ENCODE data around the gene RNF133. TPM values are rescaled to one million over a fixed set of nuclear protein-coding genes. Genes with fewer than 3 reads are reported as not detected.
A peak's percentile ranks its signal among the peaks of the same experiment; 100 is the strongest.

RNF133 gene
- total RNA-seq, 6 donors from 2014 or later, result 1.0 to 22.0 (median 3.9) TPM

DNA sequence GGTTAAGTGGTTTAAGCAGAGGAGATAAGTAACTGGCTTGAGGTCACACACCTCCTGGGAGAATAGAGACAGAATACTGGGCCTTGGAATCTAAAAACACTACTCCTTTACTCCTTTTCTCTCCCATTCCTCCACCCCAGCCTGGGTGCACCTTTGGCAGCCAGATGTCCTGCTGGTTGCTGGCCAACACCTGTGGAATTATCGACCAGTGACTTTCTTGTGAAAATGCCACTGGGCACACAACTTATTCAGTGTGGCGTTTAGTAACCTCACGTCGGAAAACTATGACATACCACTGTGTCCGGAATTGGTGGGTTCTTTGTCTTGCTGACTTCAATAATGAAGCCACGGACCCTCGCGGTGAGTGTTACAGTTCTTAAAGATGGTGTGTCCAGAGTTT is 26.4 kb downstream of the RNF133 start:
- H3K36me3 ChIP-seq, result no peaks in the 10 kb centered on the region
- no peak for DNase-seq
- no peak overlapping the region for H3K27ac ChIP-seq
- WGBS, 2 donors, result 94 to 95% methylated on average over 8 of the region's 8 CpGs
- no peak overlapping the region for H3K4me3 ChIP-seq
- no peaks in the 10 kb centered on the region for H3K27me3 ChIP-seq
- H3K9me3 ChIP-seq, result peaks cover 0 to 5% (median 0%) of the 10 kb centered on the region in 4 donors
- no peak for ATAC-seq (ENCODE audit: low FRiP score in 2 of 2)
- peaks cover 0 to 18% (median 7%) of the 10 kb centered on the region in 4 donors for H3K4me1 ChIP-seq
- no peak for TF ChIP-seq POLR2AphosphoS5 (IDR thresholded peaks at IDR 0.05)
- no peak for TF ChIP-seq EP300 (IDR thresholded peaks at IDR 0.05)
- no peak for TF ChIP-seq POLR2A (IDR thresholded peaks at IDR 0.05)

DNA sequence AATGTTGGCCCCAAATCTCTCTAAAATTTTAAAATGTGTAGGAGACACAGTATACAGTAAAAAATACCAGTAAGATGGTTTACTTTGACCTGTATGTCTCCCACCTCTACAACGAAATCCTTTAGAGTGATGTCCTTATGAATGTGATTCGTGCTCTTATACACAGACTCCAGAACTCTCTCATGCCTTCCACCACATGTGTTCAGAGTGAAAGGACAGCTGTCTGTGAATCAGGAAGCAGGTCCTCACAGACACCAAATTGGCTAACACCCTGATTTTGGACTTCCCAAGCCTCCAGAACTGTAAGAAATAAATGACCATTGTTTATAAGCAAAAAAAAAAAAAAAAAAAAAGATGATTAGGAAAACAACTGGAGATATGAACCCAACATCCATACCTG is 35.2 kb downstream of the RNF133 start:
- no peaks in the 10 kb centered on the region for H3K36me3 ChIP-seq
- H3K4me3 ChIP-seq, result no peak overlapping the region
- DNase-seq, result no peak
- no peaks in the 10 kb centered on the region for H3K27me3 ChIP-seq
- H3K27ac ChIP-seq, result no peak overlapping the region
- no peak for TF ChIP-seq POLR2A (IDR thresholded peaks at IDR 0.05)
- TF ChIP-seq POLR2AphosphoS5 (IDR thresholded peaks at IDR 0.05), result no peak
- TF ChIP-seq, protein P1, sequence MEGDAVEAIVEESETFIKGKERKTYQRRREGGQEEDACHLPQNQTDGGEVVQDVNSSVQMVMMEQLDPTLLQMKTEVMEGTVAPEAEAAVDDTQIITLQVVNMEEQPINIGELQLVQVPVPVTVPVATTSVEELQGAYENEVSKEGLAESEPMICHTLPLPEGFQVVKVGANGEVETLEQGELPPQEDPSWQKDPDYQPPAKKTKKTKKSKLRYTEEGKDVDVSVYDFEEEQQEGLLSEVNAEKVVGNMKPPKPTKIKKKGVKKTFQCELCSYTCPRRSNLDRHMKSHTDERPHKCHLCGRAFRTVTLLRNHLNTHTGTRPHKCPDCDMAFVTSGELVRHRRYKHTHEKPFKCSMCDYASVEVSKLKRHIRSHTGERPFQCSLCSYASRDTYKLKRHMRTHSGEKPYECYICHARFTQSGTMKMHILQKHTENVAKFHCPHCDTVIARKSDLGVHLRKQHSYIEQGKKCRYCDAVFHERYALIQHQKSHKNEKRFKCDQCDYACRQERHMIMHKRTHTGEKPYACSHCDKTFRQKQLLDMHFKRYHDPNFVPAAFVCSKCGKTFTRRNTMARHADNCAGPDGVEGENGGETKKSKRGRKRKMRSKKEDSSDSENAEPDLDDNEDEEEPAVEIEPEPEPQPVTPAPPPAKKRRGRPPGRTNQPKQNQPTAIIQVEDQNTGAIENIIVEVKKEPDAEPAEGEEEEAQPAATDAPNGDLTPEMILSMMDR (IDR thresholded peaks at IDR 0.05), result no peak
- no peak for TF ChIP-seq EP300 (IDR thresholded peaks at IDR 0.05)
- 85 to 86% methylated on average over 2 of the region's 2 CpGs for WGBS, 2 donors
- no peaks in the 10 kb centered on the region for H3K4me1 ChIP-seq
- H3K9me3 ChIP-seq, result no peaks in the 10 kb centered on the region
- no peak for ATAC-seq (ENCODE audit: low FRiP score in 2 of 2)

DNA sequence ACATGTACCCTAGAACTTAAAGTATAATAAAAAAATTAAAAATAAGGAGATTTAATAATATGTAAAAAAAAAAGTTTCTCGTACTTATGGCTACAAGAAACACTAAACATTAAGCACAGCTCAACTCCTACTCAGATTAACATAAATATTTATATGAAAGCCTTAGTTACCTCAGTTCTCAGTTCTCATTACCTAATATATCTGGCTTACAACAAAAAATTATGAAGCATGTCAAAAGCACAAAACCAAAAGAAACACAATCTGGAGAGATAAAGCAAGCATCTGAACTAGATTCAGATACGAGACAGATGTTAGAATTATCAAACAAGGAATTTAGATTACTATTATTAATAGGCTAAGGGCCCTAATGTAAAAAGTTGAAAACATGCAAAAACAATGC is 40.1 kb downstream of the RNF133 start:
- Histone ChIP-seq H3K27me3 (no peaks in the 10 kb centered on the region), H3K4me3 (no peak overlapping the region), H3K4me1 (no peaks in the 10 kb centered on the region), H3K27ac (no peak overlapping the region), H3K36me3 (no peaks in the 10 kb centered on the region), H3K9me3 (no peaks in the 10 kb centered on the region)
- 75 to 77% methylated on average over 2 of the region's 2 CpGs for WGBS, 2 donors
- no peak for TF ChIP-seq POLR2AphosphoS5 (IDR thresholded peaks at IDR 0.05)
- TF ChIP-seq, protein P1 (IDR thresholded peaks at IDR 0.05), result no peak
- TF ChIP-seq POLR2A (IDR thresholded peaks at IDR 0.05), result no peak
- TF ChIP-seq EP300 (IDR thresholded peaks at IDR 0.05), result no peak
- no peak for DNase-seq
- ATAC-seq (ENCODE audit: low FRiP score in 2 of 2), result no peak

DNA sequence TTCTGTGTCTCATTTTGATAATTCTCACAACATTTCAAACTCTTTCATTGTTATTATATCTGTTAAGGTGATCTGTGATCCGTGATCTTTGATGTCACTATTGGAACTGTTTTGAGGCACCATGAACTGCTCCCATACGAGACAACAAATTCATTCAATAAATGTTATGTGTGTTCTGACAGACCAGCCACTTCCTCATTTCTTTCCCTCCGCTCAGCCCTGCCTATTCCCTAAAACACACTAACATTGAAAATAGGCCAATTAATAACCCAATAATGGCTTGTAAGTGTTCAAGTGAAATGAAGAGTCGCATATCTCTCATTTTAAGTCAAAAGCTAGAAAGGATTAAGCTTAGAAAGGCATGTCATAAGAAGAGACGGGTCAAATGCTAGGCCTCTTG is 45.2 kb downstream of the RNF133 start:
- H3K4me1 ChIP-seq, result peaks cover 6 to 10% (median 7%) of the 10 kb centered on the region in 4 donors
- TF ChIP-seq POLR2A (IDR thresholded peaks at IDR 0.05) (no peak), POLR2AphosphoS5 (IDR thresholded peaks at IDR 0.05) (no peak)
- 83 to 92% methylated on average over 5 of the region's 5 CpGs for WGBS, 2 donors
- ATAC-seq (ENCODE audit: low FRiP score in 2 of 2) (no peak), DNase-seq (no peak)
- no peak overlapping the region for H3K4me3 ChIP-seq
- no peaks in the 10 kb centered on the region for H3K9me3 ChIP-seq
- H3K27ac ChIP-seq, result no peak overlapping the region
- no peaks in the 10 kb centered on the region for H3K36me3 ChIP-seq
- H3K27me3 ChIP-seq, result no peaks in the 10 kb centered on the region

DNA sequence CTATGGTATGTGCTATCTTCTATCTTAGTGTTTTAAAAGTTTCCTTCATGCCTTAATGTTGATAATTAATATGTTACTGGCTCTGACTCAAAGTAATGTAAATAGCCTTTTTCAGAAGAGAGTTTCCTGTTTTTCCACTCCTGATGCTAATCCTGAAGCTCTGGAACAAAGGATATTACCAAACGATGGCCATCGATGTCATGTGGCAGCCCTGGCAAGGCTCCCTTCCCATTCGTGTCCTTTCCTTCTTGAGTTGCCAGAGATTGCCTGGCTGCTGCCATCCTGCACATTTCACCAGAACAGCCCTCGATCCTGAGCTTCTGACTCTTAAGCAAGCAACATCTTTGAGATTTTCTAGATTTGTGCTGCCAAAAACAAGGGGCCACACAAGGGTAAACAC is 46.0 kb downstream of the RNF133 start:
- no peak for TF ChIP-seq POLR2A (IDR thresholded peaks at IDR 0.05)
- TF ChIP-seq, protein P1 (IDR thresholded peaks at IDR 0.05), result no peak
- peak in 1 of 2 donors; percentile 53 for TF ChIP-seq POLR2AphosphoS5 (IDR thresholded peaks at IDR 0.05)
- no peak for TF ChIP-seq EP300 (IDR thresholded peaks at IDR 0.05)
- Histone ChIP-seq H3K4me1 (peaks cover 6 to 10% (median 7%) of the 10 kb centered on the region in 4 donors), H3K27ac (no peak overlapping the region), H3K9me3 (no peaks in the 10 kb centered on the region), H3K27me3 (no peaks in the 10 kb centered on the region), H3K36me3 (no peaks in the 10 kb centered on the region), H3K4me3 (no peak overlapping the region)
- DNase-seq (peak in 1 of 2 donors; percentile 40), ATAC-seq (ENCODE audit: low FRiP score in 2 of 2) (no peak)
- WGBS, 2 donors, result 25 to 32% methylated on average over 4 of the region's 4 CpGs

DNA sequence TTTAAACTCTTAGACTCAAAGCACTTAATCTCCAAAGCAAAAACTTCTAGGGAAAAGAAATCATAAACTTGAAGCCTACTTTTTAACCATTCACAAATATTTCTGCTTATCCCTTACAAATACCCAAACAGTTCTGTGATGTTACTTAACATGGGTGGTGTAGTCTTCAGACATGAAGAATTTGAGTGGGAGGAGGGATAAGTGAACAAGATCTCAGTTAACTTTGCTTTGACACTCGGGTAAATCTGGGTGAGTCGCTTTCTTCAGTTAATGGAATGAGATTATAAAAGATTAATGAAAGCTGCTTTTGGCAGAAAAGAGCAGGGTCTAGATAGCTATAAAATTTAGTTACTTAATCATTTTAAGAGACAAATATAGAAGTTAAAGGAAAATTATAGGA is 47.5 kb downstream of the RNF133 start:
- 76 to 85% methylated on average over 2 of the region's 2 CpGs for WGBS, 2 donors
- Histone ChIP-seq H3K9me3 (no peaks in the 10 kb centered on the region), H3K27ac (no peak overlapping the region), H3K36me3 (no peaks in the 10 kb centered on the region), H3K4me1 (peaks cover 6 to 10% (median 7%) of the 10 kb centered on the region in 4 donors), H3K27me3 (no peaks in the 10 kb centered on the region), H3K4me3 (no peak overlapping the region)
- no peak for ATAC-seq (ENCODE audit: low FRiP score in 2 of 2)
- TF ChIP-seq EP300 (IDR thresholded peaks at IDR 0.05), result no peak
- DNase-seq, result no peak

Small RNA genes lying within 50 kb of the gene (small RNA-seq; reads per million reads assigned to genes)
- 0 reads per million in 4 donors for gene AC006463.1

Other genes with a start within 250 kb of the RNF133 start
- 10 to 100 TPM in 2 of 6 donors, 1 to 10 TPM in 4; 1.2 to 12.6 (median 7.6) TPM for gene RNF148, start 3.8 kb upstream of the RNF133 start, total RNA-seq
- gene CADPS2, start 187.3 kb upstream of the RNF133 start, total RNA-seq, result 10 to 100 TPM; 33.3 to 74.7 (median 45.7) TPM

All from upper lobe of left lung (tissue), 6 donors.